ENCODE results near the gene ZNF662.

DNA sequence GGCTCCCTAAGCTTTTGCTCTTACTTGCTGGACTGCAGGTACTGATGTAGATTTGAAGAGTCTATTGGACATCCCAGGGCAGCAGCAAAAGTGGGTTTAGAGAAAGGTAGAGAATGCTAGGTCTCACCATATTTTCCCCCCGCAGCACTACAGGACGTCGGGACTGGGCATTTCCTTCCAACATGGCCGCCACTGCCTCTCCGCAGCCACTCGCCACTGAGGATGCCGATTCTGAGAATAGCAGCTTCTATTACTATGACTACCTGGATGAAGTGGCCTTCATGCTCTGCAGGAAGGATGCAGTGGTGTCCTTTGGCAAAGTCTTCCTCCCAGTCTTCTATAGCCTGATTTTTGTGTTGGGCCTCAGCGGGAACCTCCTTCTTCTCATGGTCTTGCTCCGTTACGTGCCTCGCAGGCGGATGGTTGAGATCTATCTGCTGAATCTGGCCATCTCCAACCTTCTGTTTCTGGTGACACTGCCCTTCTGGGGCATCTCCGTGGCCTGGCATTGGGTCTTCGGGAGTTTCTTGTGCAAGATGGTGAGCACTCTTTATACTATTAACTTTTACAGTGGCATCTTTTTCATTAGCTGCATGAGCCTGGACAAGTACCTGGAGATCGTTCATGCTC is 41.5 kb upstream of the ZNF662 start:
- TF ChIP-seq, protein P1, sequence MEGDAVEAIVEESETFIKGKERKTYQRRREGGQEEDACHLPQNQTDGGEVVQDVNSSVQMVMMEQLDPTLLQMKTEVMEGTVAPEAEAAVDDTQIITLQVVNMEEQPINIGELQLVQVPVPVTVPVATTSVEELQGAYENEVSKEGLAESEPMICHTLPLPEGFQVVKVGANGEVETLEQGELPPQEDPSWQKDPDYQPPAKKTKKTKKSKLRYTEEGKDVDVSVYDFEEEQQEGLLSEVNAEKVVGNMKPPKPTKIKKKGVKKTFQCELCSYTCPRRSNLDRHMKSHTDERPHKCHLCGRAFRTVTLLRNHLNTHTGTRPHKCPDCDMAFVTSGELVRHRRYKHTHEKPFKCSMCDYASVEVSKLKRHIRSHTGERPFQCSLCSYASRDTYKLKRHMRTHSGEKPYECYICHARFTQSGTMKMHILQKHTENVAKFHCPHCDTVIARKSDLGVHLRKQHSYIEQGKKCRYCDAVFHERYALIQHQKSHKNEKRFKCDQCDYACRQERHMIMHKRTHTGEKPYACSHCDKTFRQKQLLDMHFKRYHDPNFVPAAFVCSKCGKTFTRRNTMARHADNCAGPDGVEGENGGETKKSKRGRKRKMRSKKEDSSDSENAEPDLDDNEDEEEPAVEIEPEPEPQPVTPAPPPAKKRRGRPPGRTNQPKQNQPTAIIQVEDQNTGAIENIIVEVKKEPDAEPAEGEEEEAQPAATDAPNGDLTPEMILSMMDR (IDR thresholded peaks at IDR 0.05 in 2 of 3, conservative IDR thresholded peaks at IDR 0.05 in 1 of 3; ENCODE audit: borderline replicate concordance in 1 of 3, insufficient read depth in 1 of 3, low read depth in 2 of 3, low read length in 2 of 3), result no peak
- no peak for TF ChIP-seq YY1 (IDR thresholded peaks at IDR 0.05; ENCODE audit: extremely low read depth, insufficient replicate concordance, low read depth, low read length)
- TF ChIP-seq POLR2A (IDR thresholded peaks at IDR 0.05; ENCODE audit: borderline replicate concordance, extremely low read depth, insufficient read depth, insufficient read length), result no peak
- no peak for TF ChIP-seq SRF (IDR thresholded peaks at IDR 0.05; ENCODE audit: low read depth)
- no peak for TF ChIP-seq ZNF274 (IDR thresholded peaks at IDR 0.05; ENCODE audit: low read depth, low read length)
- no peak for TF ChIP-seq MAX (IDR thresholded peaks at IDR 0.05)
- TF ChIP-seq EZH2 (IDR thresholded peaks at IDR 0.05), result no peak
- no peak for TF ChIP-seq ZBTB33 (IDR thresholded peaks at IDR 0.05; ENCODE audit: extremely low read depth, insufficient replicate concordance, low read length)
- no peak for TF ChIP-seq POLR2AphosphoS5 (IDR thresholded peaks at IDR 0.05; ENCODE audit: low read depth, low read length)
- TF ChIP-seq, protein P2, sequence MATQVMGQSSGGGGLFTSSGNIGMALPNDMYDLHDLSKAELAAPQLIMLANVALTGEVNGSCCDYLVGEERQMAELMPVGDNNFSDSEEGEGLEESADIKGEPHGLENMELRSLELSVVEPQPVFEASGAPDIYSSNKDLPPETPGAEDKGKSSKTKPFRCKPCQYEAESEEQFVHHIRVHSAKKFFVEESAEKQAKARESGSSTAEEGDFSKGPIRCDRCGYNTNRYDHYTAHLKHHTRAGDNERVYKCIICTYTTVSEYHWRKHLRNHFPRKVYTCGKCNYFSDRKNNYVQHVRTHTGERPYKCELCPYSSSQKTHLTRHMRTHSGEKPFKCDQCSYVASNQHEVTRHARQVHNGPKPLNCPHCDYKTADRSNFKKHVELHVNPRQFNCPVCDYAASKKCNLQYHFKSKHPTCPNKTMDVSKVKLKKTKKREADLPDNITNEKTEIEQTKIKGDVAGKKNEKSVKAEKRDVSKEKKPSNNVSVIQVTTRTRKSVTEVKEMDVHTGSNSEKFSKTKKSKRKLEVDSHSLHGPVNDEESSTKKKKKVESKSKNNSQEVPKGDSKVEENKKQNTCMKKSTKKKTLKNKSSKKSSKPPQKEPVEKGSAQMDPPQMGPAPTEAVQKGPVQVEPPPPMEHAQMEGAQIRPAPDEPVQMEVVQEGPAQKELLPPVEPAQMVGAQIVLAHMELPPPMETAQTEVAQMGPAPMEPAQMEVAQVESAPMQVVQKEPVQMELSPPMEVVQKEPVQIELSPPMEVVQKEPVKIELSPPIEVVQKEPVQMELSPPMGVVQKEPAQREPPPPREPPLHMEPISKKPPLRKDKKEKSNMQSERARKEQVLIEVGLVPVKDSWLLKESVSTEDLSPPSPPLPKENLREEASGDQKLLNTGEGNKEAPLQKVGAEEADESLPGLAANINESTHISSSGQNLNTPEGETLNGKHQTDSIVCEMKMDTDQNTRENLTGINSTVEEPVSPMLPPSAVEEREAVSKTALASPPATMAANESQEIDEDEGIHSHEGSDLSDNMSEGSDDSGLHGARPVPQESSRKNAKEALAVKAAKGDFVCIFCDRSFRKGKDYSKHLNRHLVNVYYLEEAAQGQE (IDR thresholded peaks at IDR 0.05; ENCODE audit: low read depth), result no peak
- no peak for TF ChIP-seq CBX3 (IDR thresholded peaks at IDR 0.05; ENCODE audit: low read depth)
- no peak for TF ChIP-seq CEBPB (IDR thresholded peaks at IDR 0.05; ENCODE audit: low read depth)
- TF ChIP-seq EZH2phosphoT487 (IDR thresholded peaks at IDR 0.05; ENCODE audit: borderline replicate concordance), result no peak
